ENCODE data around the gene ETAA1. TPM values are rescaled to one million over a fixed set of nuclear protein-coding genes. Genes with fewer than 3 reads are reported as not detected.
A peak's percentile ranks its signal among the peaks of the same experiment; 100 is the strongest.

Gene ETAA1
- 4.6 TPM for total RNA-seq
- long read RNA-seq, partial matches to known transcripts, result 0 of 2 reads
- long read RNA-seq, other reads (novel, unspliced or antisense), result 0 of 2 reads

DNA sequence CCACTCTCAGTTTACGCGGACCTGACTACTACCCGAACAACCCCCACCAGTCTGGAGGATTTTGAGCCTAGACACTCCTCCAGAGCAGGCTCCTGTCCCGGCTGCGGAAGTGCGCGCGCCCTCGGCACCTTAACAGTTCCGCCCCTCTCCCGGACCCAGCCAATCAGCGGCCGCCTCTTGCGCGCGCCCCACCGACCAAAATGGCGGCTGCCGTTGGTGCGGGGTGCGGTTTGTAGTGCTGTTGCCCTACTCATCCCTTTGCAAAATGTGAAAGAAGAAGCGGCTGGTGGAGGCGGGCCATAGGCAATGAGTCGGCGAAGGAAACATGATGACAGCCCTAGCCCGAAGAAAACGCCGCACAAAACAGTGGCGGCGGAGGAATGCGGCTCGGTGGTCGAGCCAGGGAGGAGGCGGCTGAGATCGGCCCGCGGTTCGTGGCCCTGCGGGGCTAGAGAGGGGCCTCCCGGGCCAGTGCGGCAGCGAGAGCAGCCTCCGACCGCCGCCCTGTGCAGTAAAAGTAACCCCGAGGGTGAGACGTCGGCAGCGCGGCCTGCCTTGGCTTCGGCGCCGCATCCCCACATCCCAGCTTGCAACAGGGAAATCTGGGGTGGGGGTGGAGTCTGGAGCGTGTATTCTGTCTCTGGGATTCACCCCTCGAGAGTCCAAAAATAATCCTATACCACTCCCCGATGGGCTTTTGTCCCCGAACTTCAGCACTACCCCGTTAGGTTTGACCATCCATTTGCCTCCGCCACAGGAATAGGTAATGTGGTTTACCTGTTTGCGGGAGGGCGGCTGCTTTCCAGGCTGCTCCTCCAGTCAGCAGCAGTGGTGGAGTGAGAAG, at the start of gene ETAA1:
ETAA1 (plus strand) TSS at position 191 of the 844 bp plus-strand sequence; CDS start at position 307, 116 bp downstream.
- peak; percentile 100 for ATAC-seq
- intact Hi-C loops (cut with DNase I), result loop anchor here (5.0 kb wide), 1 partner anchor 960 kb away; the partner anchor contains the start of gene MEIS1
- DNase-seq (ENCODE audit: missing footprints), result peak; percentile 97

DNA sequence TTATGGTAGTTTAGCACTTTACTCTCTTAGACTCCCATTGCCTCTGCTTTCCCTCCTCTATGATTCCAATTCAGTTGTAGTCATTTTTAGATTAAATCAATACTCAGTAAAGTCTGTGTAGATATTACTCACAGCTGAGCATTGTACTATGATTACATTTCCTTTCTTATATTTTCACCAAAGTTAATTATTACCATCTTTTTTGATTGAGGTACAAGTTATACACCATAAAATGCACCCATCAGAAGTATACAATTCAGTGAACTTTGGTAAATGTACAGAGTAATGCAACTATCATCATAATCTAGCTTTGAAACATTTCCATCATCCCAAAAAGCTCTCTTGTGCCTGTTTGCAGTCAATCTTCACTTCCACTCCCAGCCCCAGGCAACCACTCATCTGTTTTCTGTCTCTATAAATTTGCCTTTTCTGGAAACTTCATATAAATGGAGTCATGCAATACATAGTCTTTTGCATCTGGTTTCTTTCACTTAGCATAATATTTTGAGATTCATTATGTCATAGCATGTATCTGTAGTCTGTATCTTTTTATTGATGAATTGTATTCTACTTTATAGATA, 30.2 kb upstream of the ETAA1 start:
- intact Hi-C loops (cut with DNase I), result no loop called here
- ATAC-seq (no peak), DNase-seq (ENCODE audit: missing footprints) (no peak)

GRCh38 chr2:67374481-67374880, 22.7 kb upstream of the ETAA1 start:
- intact Hi-C loops (cut with DNase I), result no loop called here
- ATAC-seq (no peak), DNase-seq (ENCODE audit: missing footprints) (no peak)

GRCh38 chr2:67374949-67375348, 22.2 kb upstream of the ETAA1 start:
- no peak for ATAC-seq
- no peak for DNase-seq (ENCODE audit: missing footprints)
- intact Hi-C loops (cut with DNase I), result no loop called here

DNA sequence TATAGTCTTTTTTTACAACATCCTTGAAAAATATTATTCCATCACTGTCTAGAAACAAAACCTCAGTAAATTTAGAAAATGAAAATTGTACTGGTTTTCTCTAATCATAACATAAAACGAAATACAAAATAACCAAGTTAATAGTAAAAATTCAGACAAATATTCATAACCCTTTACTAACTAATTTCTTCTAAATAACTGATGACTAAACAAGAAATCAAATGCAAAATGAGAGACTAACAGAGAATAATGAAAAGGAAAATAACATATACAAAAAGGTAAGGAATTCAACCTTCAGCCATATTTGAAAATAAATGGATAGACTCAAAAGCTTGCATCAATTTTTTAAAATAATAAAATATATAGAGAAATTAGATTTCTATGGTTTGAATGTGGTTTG, 18.6 kb upstream of the ETAA1 start:
- no peak for ATAC-seq
- intact Hi-C loops (cut with DNase I), result no loop called here
- no peak for DNase-seq (ENCODE audit: missing footprints)

DNA sequence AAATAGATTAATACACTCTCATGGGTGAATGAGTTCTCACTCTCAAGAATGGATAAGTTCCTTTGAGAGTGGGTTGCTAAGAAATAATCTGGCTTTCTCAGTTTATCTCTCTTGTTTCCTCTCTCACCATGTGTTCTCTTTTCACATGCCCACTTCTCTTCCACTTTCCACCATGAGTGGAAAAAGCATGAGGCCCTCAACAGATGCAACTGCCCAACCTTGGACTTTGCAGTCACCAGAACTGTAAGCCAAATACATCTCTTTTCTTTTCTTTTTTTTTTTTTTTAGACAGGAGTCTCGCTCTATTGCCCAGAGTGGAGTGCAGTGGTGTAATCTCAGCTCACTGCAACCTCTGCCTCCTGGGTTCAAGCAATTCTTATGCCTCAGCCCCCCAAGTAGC, 18.1 kb upstream of the ETAA1 start:
- no peak for DNase-seq (ENCODE audit: missing footprints)
- intact Hi-C loops (cut with DNase I), result no loop called here
- ATAC-seq, result no peak

- intact Hi-C loops (cut with DNase I), result no loop called here
- ATAC-seq, result no peak
These were observed 12.9 kb upstream of the ETAA1 start for GRCh38 chr2:67384123-67384822.

DNA sequence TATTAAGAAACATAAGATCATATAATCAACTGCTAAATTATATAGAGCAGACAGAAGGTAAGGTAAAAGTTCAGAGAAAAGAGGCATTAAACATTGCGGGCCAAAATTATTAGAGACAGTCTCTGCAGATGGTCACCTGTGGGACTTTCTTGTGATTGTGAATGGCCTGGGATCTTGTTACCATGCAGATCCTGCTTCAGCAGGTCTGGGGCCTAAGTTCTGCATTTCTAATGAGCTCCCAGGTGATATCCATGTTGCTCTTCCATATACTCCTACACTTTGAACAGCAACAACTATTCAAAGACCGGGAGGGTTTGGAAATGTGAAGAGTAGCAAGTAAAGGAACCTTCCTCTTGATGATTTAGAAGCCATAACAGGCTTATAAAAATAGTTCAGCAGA, 8.5 kb upstream of the ETAA1 start:
- no peak for ATAC-seq
- DNase-seq (ENCODE audit: missing footprints), result no peak
- intact Hi-C loops (cut with DNase I), result no loop called here

More at GRCh38 chr2:67384123-67384822, 12.9 kb upstream of the ETAA1 start:
- no peak for DNase-seq (ENCODE audit: missing footprints)

GRCh38 chr2:67389286-67389685, 7.8 kb upstream of the ETAA1 start:
- ATAC-seq, result no peak
- no peak for DNase-seq (ENCODE audit: missing footprints)
- intact Hi-C loops (cut with DNase I), result no loop called here

DNA sequence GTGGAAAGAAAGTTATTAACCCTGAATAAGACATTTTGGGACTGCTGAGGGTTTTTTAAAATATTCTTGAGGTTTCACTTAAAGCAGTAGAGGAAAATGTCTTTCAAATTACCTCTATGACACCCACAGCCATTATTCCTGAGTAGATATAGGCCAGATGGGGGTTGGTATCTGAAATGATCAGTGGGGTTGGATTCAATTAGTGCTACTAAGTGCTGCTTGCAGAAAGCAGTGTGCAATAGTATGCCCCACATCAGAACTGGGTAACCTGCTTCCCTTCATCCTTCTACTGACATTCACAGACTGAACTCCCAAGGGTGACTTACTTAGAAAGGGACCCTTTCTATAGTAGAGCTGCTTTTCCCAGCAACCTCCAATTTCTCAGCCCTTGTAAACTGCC, 7.3 kb upstream of the ETAA1 start:
- intact Hi-C loops (cut with DNase I), result no loop called here
- DNase-seq (ENCODE audit: missing footprints), result no peak
- no peak for ATAC-seq

DNA sequence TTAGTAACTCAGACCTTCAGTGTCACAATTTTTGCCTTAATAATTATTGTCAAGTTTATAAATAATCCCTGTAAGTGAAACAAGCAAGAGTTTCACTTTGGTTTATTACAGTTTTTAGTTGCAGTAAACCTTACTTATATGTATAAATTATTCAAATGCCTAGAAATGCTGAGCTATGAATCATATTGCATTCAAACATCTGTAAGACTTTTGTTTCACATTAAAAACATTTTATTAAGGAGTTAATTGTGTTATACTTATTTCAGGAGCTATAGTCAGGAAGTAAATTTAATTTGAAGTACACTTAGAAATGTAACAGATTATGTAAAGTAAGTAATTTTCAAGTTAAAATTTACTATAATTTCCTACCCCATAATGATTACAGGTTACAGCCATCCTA, 3.9 kb upstream of the ETAA1 start:
- intact Hi-C loops (cut with DNase I), result loop anchor here (2.0 kb wide), 1 partner anchor 50 kb away; no protein-coding TSS in a partner anchor
- DNase-seq (ENCODE audit: missing footprints), result no peak
- no peak for ATAC-seq

DNA sequence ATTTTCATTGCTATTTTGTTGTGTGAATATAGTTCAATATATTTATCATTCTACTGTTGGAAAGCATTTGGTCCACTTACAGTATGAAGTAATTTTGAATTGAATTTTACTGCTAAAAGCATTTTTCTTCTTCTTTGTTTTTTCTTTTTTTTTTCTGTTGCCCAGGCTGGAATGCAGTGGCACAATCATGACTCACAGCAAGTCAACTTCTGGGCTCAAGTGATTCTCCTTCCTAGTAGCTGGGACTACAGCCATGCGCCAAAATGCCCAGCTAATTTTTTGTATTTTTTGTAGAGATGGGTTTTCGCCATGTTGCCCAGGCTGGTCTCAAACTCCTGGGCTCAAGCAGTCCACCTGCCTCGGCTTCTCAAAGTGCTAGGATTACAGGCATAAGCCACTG, 2.4 kb upstream of the ETAA1 start:
- DNase-seq (ENCODE audit: missing footprints) (peak; percentile 54), ATAC-seq (no peak)
- intact Hi-C loops (cut with DNase I), result loop anchor here (5.0 kb wide), 1 partner anchor 957 kb away; the partner anchor contains the start of gene MEIS1

DNA sequence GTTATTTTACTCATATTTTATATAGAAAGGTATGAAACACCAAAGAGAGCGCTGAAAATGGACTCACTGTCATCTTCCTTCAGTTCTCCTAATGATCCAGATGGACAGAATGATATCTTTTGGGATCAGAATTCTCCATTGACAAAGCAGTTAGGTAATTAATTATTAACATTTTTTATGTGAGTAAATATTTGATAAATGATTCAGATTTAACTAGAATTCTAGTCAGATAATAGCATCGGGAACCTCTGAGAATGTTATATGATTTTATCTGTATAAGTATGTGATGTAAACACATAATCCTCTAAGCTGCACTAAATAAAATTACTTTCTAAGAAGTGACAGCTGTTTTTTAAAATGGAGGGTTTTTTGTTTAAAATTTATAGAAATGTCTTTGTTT, 2.0 kb downstream of the ETAA1 start:
- intact Hi-C loops (cut with DNase I), result loop anchor here (5.0 kb wide), 1 partner anchor 962 kb away; the partner anchor contains the start of gene MEIS1
- DNase-seq (ENCODE audit: missing footprints) (no peak), ATAC-seq (no peak)

GRCh38 chr2:67399831-67400489, 2.8 kb downstream of the ETAA1 start:
- ATAC-seq, result no peak
- no peak for DNase-seq (ENCODE audit: missing footprints)
- intact Hi-C loops (cut with DNase I), result loop anchor here (5.0 kb wide), 1 partner anchor 963 kb away; the partner anchor contains the start of gene MEIS1

- intact Hi-C loops (cut with DNase I), result no loop called here
- ATAC-seq (no peak), DNase-seq (ENCODE audit: missing footprints) (no peak)
These were observed 3.7 kb downstream of the ETAA1 start for GRCh38 chr2:67400560-67401485.

DNA sequence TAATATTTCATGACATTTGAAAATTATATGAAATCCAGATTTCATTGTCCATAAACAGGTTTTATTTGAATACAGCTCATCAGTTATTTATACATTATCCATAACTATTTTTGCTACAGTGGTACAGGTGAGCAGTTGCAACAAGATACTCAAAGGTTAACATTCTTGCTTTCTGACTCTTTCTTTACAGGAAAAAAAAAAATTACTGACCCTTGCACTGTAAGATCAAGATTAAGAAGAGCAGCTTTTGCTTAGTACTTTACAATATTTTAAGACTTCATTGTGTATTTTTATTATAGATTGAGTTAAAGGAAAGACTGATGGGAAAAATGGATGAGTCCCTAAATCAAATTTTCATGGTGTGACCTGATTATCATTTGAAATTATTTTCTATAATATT, 11.2 kb downstream of the ETAA1 start:
- ATAC-seq, result no peak
- no peak for DNase-seq (ENCODE audit: missing footprints)
- intact Hi-C loops (cut with DNase I), result no loop called here

- ATAC-seq (no peak), DNase-seq (ENCODE audit: missing footprints) (no peak)
- intact Hi-C loops (cut with DNase I), result no loop called here
These were observed 15.3 kb downstream of the ETAA1 start for GRCh38 chr2:67412424-67412823.

DNA sequence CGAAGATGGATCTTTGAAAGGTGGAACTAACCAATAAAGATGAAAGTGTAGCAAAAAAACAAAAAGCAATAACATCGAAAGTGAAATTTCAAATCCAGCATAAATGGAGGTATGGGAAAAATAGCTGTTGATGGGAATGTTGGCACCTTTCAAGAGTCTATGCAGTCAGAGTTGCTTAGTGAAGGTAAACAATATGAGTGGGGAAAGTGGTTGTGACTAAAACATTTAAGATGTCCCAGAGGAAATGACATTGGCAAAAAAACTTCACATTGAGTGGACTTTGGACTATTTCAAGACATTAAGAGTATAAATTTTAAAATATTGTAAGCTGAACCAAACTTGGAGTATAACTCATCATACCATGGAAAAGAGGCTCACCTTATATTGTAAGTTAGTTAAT, 17.7 kb downstream of the ETAA1 start:
- DNase-seq (ENCODE audit: missing footprints), result no peak
- no peak for ATAC-seq
- intact Hi-C loops (cut with DNase I), result no loop called here
